H1 (cell line): ENCODE data around the gene DVL2. TPM values are rescaled to one million over a fixed set of nuclear protein-coding genes. Genes with fewer than 3 reads are reported as not detected.

Experiments used
- CTCF ChIA-PET: fragments of 300-600 bp; sonication (Branson Sonifier 250); formaldehyde crosslinking; loops from one replicate; lab custom pipeline; 2021; ENCODE audit not compliant: partially characterized antibody; lab: Charles Lee
- POLR2A ChIA-PET: fragments of 300-600 bp; sonication (Branson Sonifier 250); formaldehyde crosslinking; loops from one replicate; lab custom pipeline; 2021; ENCODE audit warnings: inconsistent platforms; ENCODE audit not compliant: partially characterized antibody; lab: Charles Lee
- DNase-seq, 2 experiments: peaks; one replicate each; pipeline versions ENCODE4 v3.0.0 to v3.0.0-alpha.2; 2010 to 2022; ENCODE audit warnings: low spot score in 2 of 2, low read depth in 1 of 2, mixed read lengths in 1 of 2
- FAIRE-seq: peaks from 2 replicates; lab custom pipeline; 2011; peaks lifted over from hg19 to GRCh38; lab: Jason Lieb, UNC
- H2AFZ ChIP-seq: 2 replicates; pipeline ENCODE4 v1.8.1; 2012; ENCODE audit warnings: low read length, inconsistent platforms
- H2AK5ac ChIP-seq: 2 replicates; pipeline ENCODE4 v1.6.1; 2013; ENCODE audit warnings: low read depth, low read length
- H2BK120ac ChIP-seq: replicated peaks from 2 replicates; pipeline ENCODE3; 2013; ENCODE audit warnings: low read depth, low read length, inconsistent platforms
- H2BK12ac ChIP-seq: 2 replicates; pipeline ENCODE4 v1.6.1; 2013; ENCODE audit warnings: low read depth, low read length
- H2BK15ac ChIP-seq: 2 replicates; pipeline ENCODE4 v1.6.1; 2013; ENCODE audit warnings: low read length
- H2BK20ac ChIP-seq: 2 replicates; pipeline ENCODE4 v1.6.1; 2013; ENCODE audit warnings: low read length
- H2BK5ac ChIP-seq: 2 replicates; pipeline ENCODE4 v1.6.1; 2013; ENCODE audit warnings: low read depth, low read length
- H3K14ac ChIP-seq: 2 replicates; pipeline ENCODE4 v1.6.1; 2013; ENCODE audit warnings: inconsistent platforms; ENCODE audit not compliant: insufficient read length
- H3K18ac ChIP-seq: 2 replicates; pipeline ENCODE4 v1.6.1; 2013; ENCODE audit warnings: low read length; ENCODE audit errors: extremely low read depth
- H3K23ac ChIP-seq: 2 replicates; pipeline ENCODE4 v1.6.1; 2013; ENCODE audit warnings: inconsistent platforms; ENCODE audit not compliant: insufficient read length
- H3K23me2 ChIP-seq: 2 replicates; pipeline ENCODE4 v1.6.1; 2013; ENCODE audit warnings: low read depth, low read length
- H3K27ac ChIP-seq: 2 replicates; pipeline ENCODE4 v1.6.1; 2011; ENCODE audit warnings: low read depth, low read length, inconsistent platforms
- H3K27me3 ChIP-seq, 4 experiments: replicated peaks in 1 of 4; 1 replicate in 1 of 4; 2 replicates in 3 of 4; pipeline versions ENCODE4 v1.6.1 to v1.8.1; 2011 to 2013; ENCODE audit warnings: low read length in 3 of 4, mild to moderate bottlenecking in 3 of 4, inconsistent platforms in 2 of 4, mixed read lengths in 2 of 4, moderate library complexity in 1 of 4; ENCODE audit not compliant: control insufficient read depth in 3 of 4, insufficient read depth in 3 of 4; ENCODE audit errors: extremely low read depth in 1 of 4
- H3K36me3 ChIP-seq, 4 experiments: 2 replicates each; pipeline versions ENCODE4 v1.6.1 to v1.8.1; 2011 to 2013; ENCODE audit warnings: mild to moderate bottlenecking in 4 of 4, low read length in 3 of 4, moderate library complexity in 2 of 4, control low read depth in 1 of 4, inconsistent platforms in 1 of 4; ENCODE audit not compliant: insufficient read depth in 4 of 4, control insufficient read depth in 2 of 4
- H3K4ac ChIP-seq: replicated peaks from 2 replicates; pipeline ENCODE3; 2013; ENCODE audit warnings: low read length, low read depth, mixed read lengths, inconsistent platforms; ENCODE audit not compliant: insufficient read length
- H3K4me1 ChIP-seq, 4 experiments: replicated peaks in 1 of 4; 1 replicate in 1 of 4; 2 replicates in 3 of 4; pipeline versions ENCODE4 v1.6.1 to v1.8.1; 2011 to 2013; ENCODE audit warnings: low read length in 3 of 4, inconsistent platforms in 2 of 4, mixed read lengths in 1 of 4; ENCODE audit not compliant: insufficient read depth in 4 of 4, control insufficient read depth in 3 of 4
- H3K4me2 ChIP-seq, 2 experiments: 2 replicates each; pipeline versions ENCODE4 v1.6.1 to v1.8.1; 2011 to 2013; ENCODE audit warnings: low read depth in 2 of 2, low read length in 2 of 2, control low read depth in 1 of 2, inconsistent platforms in 1 of 2, mild to moderate bottlenecking in 1 of 2; ENCODE audit not compliant: insufficient read depth in 1 of 2
- H3K4me3 ChIP-seq, 4 experiments: fragments of 200-600, 300-600 bp in 1 of 4; sonication (generic), shearing (Covaris generic), sonication (Bioruptor Twin) in 1 of 4; 2 replicates each; pipeline versions ENCODE4 v1.5.1 to v1.8.1; 2011 to 2016; ENCODE audit warnings: low read length in 4 of 4, low read depth in 3 of 4, control low read depth in 2 of 4, inconsistent platforms in 2 of 4, mild to moderate bottlenecking in 2 of 4, mixed read lengths in 1 of 4, moderate library complexity in 1 of 4; ENCODE audit not compliant: insufficient read depth in 2 of 4; ENCODE audit errors: extremely low read depth in 1 of 4
- H3K56ac ChIP-seq: replicated peaks from 2 replicates; pipeline ENCODE3; 2013; ENCODE audit warnings: low read depth, mild to moderate bottlenecking, mixed read lengths, low read length, inconsistent platforms; ENCODE audit not compliant: insufficient read length
- H3K79me1 ChIP-seq: 2 replicates; pipeline ENCODE4 v1.6.1; 2013; ENCODE audit warnings: low read depth, low read length, control low read depth
- H3K79me2 ChIP-seq, 2 experiments: 2 replicates each; pipeline versions ENCODE4 v1.6.1 to v1.8.1; 2012 to 2013; ENCODE audit warnings: low read length in 2 of 2, mild to moderate bottlenecking in 2 of 2, inconsistent platforms in 1 of 2; ENCODE audit not compliant: insufficient read depth in 2 of 2, control insufficient read depth in 1 of 2
- H3K9ac ChIP-seq, 4 experiments: replicated peaks in 1 of 4; 1 replicate in 1 of 4; 2 replicates in 3 of 4; pipeline versions ENCODE4 v1.6.1 to v1.8.1; 2011 to 2013; ENCODE audit warnings: low read depth in 3 of 4, low read length in 3 of 4, control low read depth in 2 of 4, mild to moderate bottlenecking in 2 of 4, moderate library complexity in 2 of 4, inconsistent platforms in 1 of 4; ENCODE audit errors: extremely low read depth in 1 of 4
- H3K9me3 ChIP-seq, 2 experiments: 2 replicates each; pipeline versions ENCODE4 v1.6.1 to v1.8.1; 2012 to 2013; ENCODE audit warnings: mild to moderate bottlenecking in 2 of 2, moderate library complexity in 2 of 2, control low read depth in 1 of 2, inconsistent platforms in 1 of 2, low read depth in 1 of 2, low read length in 1 of 2, mixed read lengths in 1 of 2; ENCODE audit not compliant: insufficient read depth in 2 of 2
- H4K20me1 ChIP-seq, 2 experiments: replicated peaks in 1 of 2; 2 replicates each; pipeline versions ENCODE3 to v1.8.1; 2011 to 2013; ENCODE audit warnings: inconsistent platforms in 2 of 2, low read length in 2 of 2, mild to moderate bottlenecking in 1 of 2; ENCODE audit not compliant: insufficient read depth in 2 of 2, control insufficient read depth in 1 of 2
- H4K5ac ChIP-seq: 2 replicates; pipeline ENCODE4 v1.6.1; 2013; ENCODE audit warnings: low read length, low read depth, mixed read lengths, inconsistent platforms; ENCODE audit not compliant: insufficient read length
- H4K8ac ChIP-seq: 2 replicates; pipeline ENCODE4 v1.8.0; 2013; ENCODE audit warnings: mild to moderate bottlenecking, moderate library complexity, low read length, inconsistent platforms; ENCODE audit not compliant: insufficient read depth; ENCODE audit errors: extremely low read depth
- H4K91ac ChIP-seq: replicated peaks from 2 replicates; pipeline ENCODE3; 2013; ENCODE audit warnings: low read length, mixed read lengths, inconsistent platforms; ENCODE audit not compliant: insufficient read length
- CREB1 ChIP-seq: IDR thresholded peaks from 2 replicates; pipeline ENCODE4 v1.6.1; 2012; ENCODE audit warnings: inconsistent platforms
- CTCF ChIP-seq, 3 experiments: IDR thresholded peaks; 1 replicate in 2 of 3; 2 replicates in 1 of 3; pipeline versions ENCODE4 v1.5.1 to v1.6.1; 2011; ENCODE audit warnings: low read length in 3 of 3, mild to moderate bottlenecking in 3 of 3, inconsistent platforms in 2 of 3, low read depth in 1 of 3, moderate library complexity in 1 of 3; ENCODE audit not compliant: insufficient read depth in 1 of 3; ENCODE audit errors: control extremely low read depth in 1 of 3
- EP300 ChIP-seq, 2 experiments: IDR thresholded peaks; 1 replicate in 1 of 2; 2 replicates in 1 of 2; pipeline ENCODE4 v1.6.1; 2011 to 2012; ENCODE audit warnings: low read depth in 2 of 2, low read length in 2 of 2, mild to moderate bottlenecking in 2 of 2, borderline replicate concordance in 1 of 2, inconsistent platforms in 1 of 2, moderate library complexity in 1 of 2
- GABPA ChIP-seq: IDR thresholded peaks from 2 replicates; pipeline ENCODE4 v1.6.1; 2011; ENCODE audit warnings: mild to moderate bottlenecking, low read length, moderate library complexity, borderline replicate concordance; ENCODE audit not compliant: insufficient read depth
- HDAC6 ChIP-seq: IDR thresholded peaks from one replicate; pipeline ENCODE4 v1.7.1; 2012; ENCODE audit warnings: low read depth, mild to moderate bottlenecking, inconsistent platforms, low read length, moderate library complexity
- JUND ChIP-seq: IDR thresholded peaks from 2 replicates; pipeline ENCODE4 v1.6.1; 2011; ENCODE audit warnings: mild to moderate bottlenecking, improper control_type of control experiment, low read length
- NRF1 ChIP-seq: IDR thresholded peaks from 2 replicates; pipeline ENCODE4 v1.6.1; 2011; ENCODE audit warnings: mild to moderate bottlenecking, low read depth, low read length, improper control_type of control experiment
- POLR2AphosphoS5 ChIP-seq: IDR thresholded peaks from 2 replicates; pipeline ENCODE4 v1.6.1; 2011; ENCODE audit warnings: low read depth, low read length
- SUZ12 ChIP-seq: fragments of 200-600 bp; sonication (generic); IDR thresholded peaks from 2 replicates; pipeline ENCODE4 v1.6.1; 2012; ENCODE audit warnings: mild to moderate bottlenecking, inconsistent platforms, low read length, moderate library complexity, mixed read lengths
- TCF12 ChIP-seq: IDR thresholded peaks from 2 replicates; pipeline ENCODE4 v1.6.1; 2011; ENCODE audit warnings: low read depth, mild to moderate bottlenecking, low read length
- WGBS, 2 experiments: shearing (Covaris generic) in 1 of 2; methylation state at CpG; one replicate each; pipeline versions ENCODE4 v1.1.6 to v1.1.7; 2013 to 2015; ENCODE audit warnings: low lambda C conversion rate in 2 of 2, mixed read lengths in 2 of 2, inconsistent platforms in 1 of 2, low coverage in 1 of 2, missing lambda C conversion rate in 1 of 2; ENCODE audit not compliant: insufficient replicate concordance in 2 of 2, insufficient coverage in 1 of 2, insufficient read length in 1 of 2; ENCODE audit errors: extremely low coverage in 1 of 2, missing lambda C conversion rate in 1 of 2; 5-methylcytosine and 5-hydroxymethylcytosine counted together
- polyA plus RNA-seq, 7 experiments: library from polyadenylated mRNA; depleted of rRNA in 3 of 7; stranded (reverse) in 5 of 7; unstranded in 2 of 7; fragments of >200 nt in 5 of 7; fragments of 200-250 nt in 2 of 7; gene quantifications; 1 replicate in 5 of 7; 2 replicates in 1 of 7; 4 replicates in 1 of 7; pipeline versions ENCODE4 v1.2.1 to v1.2.3, GENCODE V29; 2011 to 2013; ENCODE audit warnings: missing spikeins in 2 of 7, mixed read lengths in 2 of 7
- total RNA-seq: library from RNA; stranded (reverse); fragmentation: NEBNext Ultra II Directional; extraction: Animal tissue kit (Norgen Biotek cat#: 25700); gene quantifications from 2 replicates; pipeline ENCODE4 v1.2.1, GENCODE V29; 2021

DVL2 gene
- total and polyA plus RNA-seq, 2 of the 8 experiments (the other 6 are each of a cell fraction or from before 2014, with no cell fraction given): 19.0 to 59.6 TPM

- no peak overlapping the region for H3K14ac ChIP-seq
- peak overlapping the region in 3 of 4 experiments; percentile 42 to 94 (median 85); a peak in 4 of 7 replicates for H3K9ac ChIP-seq
- no peaks in the 10 kb centered on the region for H3K27me3 ChIP-seq
- no peak overlapping the region for H3K23ac ChIP-seq
- H3K36me3 ChIP-seq: peaks cover 9 to 39% (median 23%) of the 10 kb centered on the region in 4 experiments; a peak in 6 of 8 replicates
- H2BK20ac ChIP-seq: no peak overlapping the region
- peaks cover 4% of the 10 kb centered on the region; the same call in 1 of the 2 replicates for H3K79me1 ChIP-seq
- no peak overlapping the region; the same call in 1 of the 2 replicates for H4K8ac ChIP-seq
- POLR2A ChIA-PET: interaction anchor here (1.2 to 19.7 kb wide), 12 partner anchors 5 to 345 kb away, joined by 3 to 386 read pairs (median 12); partner anchors contain the start of genes ACADVL, CLDN7, CTDNEP1 and DLG4
- CTCF ChIA-PET: interaction anchor here (0.8 to 4.1 kb wide), 3 partner anchors 11 to 106 kb away, joined by 3 to 27 read pairs (median 3); partner anchors contain the start of gene ACADVL
- H3K79me2 ChIP-seq: peaks cover 0 to 43% of the 10 kb centered on the region in 2 experiments; a peak in 2 of 4 replicates
- H4K20me1 ChIP-seq: peaks cover 0 to 2% of the 10 kb centered on the region in 2 experiments
- 70% methylated on average over 2 of the region's 2 CpGs; no CpG with 5 or more reads in 1 of the 2 experiments for WGBS, 2 experiments
- peak overlapping the region; percentile 73 to 90 (median 84); a peak in 7 of 8 replicates for H3K4me3 ChIP-seq
- no peak overlapping the region for H3K18ac ChIP-seq
- no peak overlapping the region for H2BK12ac ChIP-seq
- TF ChIP-seq JUND: no peak
- no peak for TF ChIP-seq CREB1
- TF ChIP-seq POLR2AphosphoS5: no peak
- no peak for TF ChIP-seq HDAC6
- no peak for TF ChIP-seq TCF12
- TF ChIP-seq NRF1: no peak
- TF ChIP-seq EP300 (IDR thresholded peaks at IDR 0.05; ENCODE audit: borderline replicate concordance in 1 of 2, low read depth in 2 of 2, low read length in 2 of 2): no peak
- TF ChIP-seq GABPA: no peak
- TF ChIP-seq CTCF (IDR thresholded peaks at IDR 0.05; ENCODE audit: control extremely low read depth in 1 of 3, insufficient read depth in 1 of 3, low read depth in 1 of 3, low read length in 3 of 3): no peak
- no peak for TF ChIP-seq SUZ12
- no peak overlapping the region for H2AFZ ChIP-seq
- H3K23me2 ChIP-seq: peaks cover 18% of the 10 kb centered on the region
- H3K4me2 ChIP-seq: peak overlapping the region; percentile 92 to 93
- H2BK15ac ChIP-seq: no peak overlapping the region
- H2AK5ac ChIP-seq: peak overlapping the region; percentile 45; the same call in 1 of the 2 replicates
- peaks cover 5 to 13% (median 6%) of the 10 kb centered on the region in 4 experiments; a peak in 6 of 7 replicates for H3K4me1 ChIP-seq
- FAIRE-seq (no peak), DNase-seq (no peak)
- H4K91ac ChIP-seq: no peak overlapping the region
- H3K4ac ChIP-seq: peak overlapping the region; percentile 57
- no peaks in the 10 kb centered on the region for H3K9me3 ChIP-seq
- peak overlapping the region; percentile 61; the same call in 1 of the 2 replicates for H2BK5ac ChIP-seq
- H4K5ac ChIP-seq: no peak overlapping the region
- H3K56ac ChIP-seq: no peak overlapping the region
- no peak overlapping the region for H2BK120ac ChIP-seq
- H3K27ac ChIP-seq: no peak overlapping the region
Measured at GRCh38 chr17:7243453-7243729, 9.1 kb upstream of the DVL2 start.
